Heart left ventricle (tissue), 13 donors: ENCODE measurements around the gene HECTD2.

Experiments used
- CTCF ChIP-seq, 12 donors: fragments of 200-600 bp; sonication (generic) in 4 of 12; IDR thresholded peaks; one replicate each; pipeline versions ENCODE4 v1.5.0 to v1.8.0; 2018 to 2022; ENCODE audit warnings: antibody characterized with exemption in 12 of 12, mild to moderate bottlenecking in 5 of 12
- POLR2A ChIP-seq, 2 donors: fragments of 450-650 bp; IDR thresholded peaks; one replicate each; pipeline ENCODE4 v1.6.1; 2017; ENCODE audit warnings: antibody characterized with exemption in 2 of 2, mild to moderate bottlenecking in 2 of 2, moderate library complexity in 2 of 2
- donor health status: ischemic (EF 13 %, LVEDD 7.1; RV severe dilation, severe dysfunction).
- donor health status: DM: no; HTN: yes; CAD: no.
- donor health status: DM: no; HTN: no; CAD: no.
- donor health status: ischemic (EF 25% LVEDD 6.9; RV normal size, moderate dysfunction).
- donor health status: ischemic (EF 25% LVEDD 5.7; RV mildly dilated, moderate dysfunction).
- donor health status: ischemic (EF 35%, LVEDD 5.7; RV mildly dilated, moderate dysfunction).
- donor health status: nonischemic (EF 11% LVEDD 7.7; RV severe dilation, severe dysfunction).
- donor health status: DM: yes; HTN: yes; CAD: no.
- donor health status: PGD.
- donor health status: ischemic (EF 29% LVEDD 5.4; RV normal size, mild dysfunction).
- donor health status: nonischemic (EF 23%, LVEDD 6.1; RV moderate dilation, normal function).

DNA sequence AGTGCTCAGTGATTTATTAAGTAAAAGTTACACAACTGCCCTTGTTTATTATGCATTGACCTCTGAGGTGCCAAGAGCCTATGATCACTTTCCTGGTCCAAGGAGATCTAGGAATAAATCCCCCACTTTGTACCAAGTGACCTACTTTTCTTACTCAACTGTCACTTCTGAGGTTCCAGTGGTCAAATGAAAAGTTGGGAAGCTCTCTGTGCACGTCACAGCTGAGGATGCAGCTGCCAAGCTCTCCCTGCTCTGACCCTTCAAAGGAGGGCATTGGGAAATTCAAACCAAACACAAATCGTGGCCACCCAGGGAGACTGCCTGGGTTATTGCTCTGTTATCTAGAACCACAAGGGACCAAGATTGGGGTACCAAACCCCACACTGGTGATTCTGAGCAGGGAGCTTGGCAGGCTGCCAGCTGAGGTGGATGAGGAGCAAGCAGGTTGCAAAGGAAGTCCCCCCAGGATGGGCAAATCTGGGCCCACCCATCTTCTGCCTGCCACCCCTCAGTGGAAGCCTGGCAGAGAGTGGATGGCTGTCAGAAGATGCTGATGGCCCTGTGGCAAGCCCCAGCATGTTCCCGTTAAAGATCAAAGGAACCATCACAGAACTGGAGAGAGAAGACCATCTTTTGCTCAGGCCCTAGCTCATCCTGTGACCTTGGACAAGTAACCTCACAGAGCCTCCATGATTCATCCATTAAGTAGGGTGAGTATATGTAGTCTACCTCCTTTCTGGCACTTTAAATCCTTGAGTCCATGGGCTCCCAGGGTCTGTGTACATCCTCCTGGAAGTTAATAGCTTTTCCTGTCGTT is 116.0 kb downstream of the HECTD2 start:
- no peak for TF ChIP-seq CTCF (IDR thresholded peaks at IDR 0.05)
- no peak for TF ChIP-seq POLR2A (IDR thresholded peaks at IDR 0.05)
